Panc1 (cell line): ENCODE data around the gene CLSTN2. TPM values are rescaled to one million over a fixed set of nuclear protein-coding genes. Genes with fewer than 3 reads are reported as not detected.

Source experiments
- ATAC-seq: fragments of 200-7000 bp; cut with Tn5 transposase; 2 replicates; pipeline ENCODE4 v1.9.1; 2020; ENCODE audit warnings: mild to moderate bottlenecking, moderate library complexity
- BruUV-seq: library from RNA; stranded (reverse); fragments of 400-500 nt; replicated peaks from 2 replicates; lab custom pipeline; 2021; lab: Mats Ljungman, UMichigan
- CTCF ChIA-PET: fragments of 300-600 bp; sonication (Branson Sonifier 250); formaldehyde crosslinking; loops from one replicate; lab custom pipeline; 2022; ENCODE audit warnings: antibody characterized with exemption; lab: Charles Lee
- POLR2A ChIA-PET: fragments of 300-600 bp; sonication (Branson Sonifier 250); formaldehyde crosslinking; loops from one replicate; lab custom pipeline; 2022; ENCODE audit warnings: antibody characterized with exemption; lab: Charles Lee
- DNase-seq: peaks from one replicate; pipeline ENCODE4 v3.0.0-alpha.2; 2010; ENCODE audit warnings: low read depth, low spot score
- H3K27ac ChIP-seq: 2 replicates; pipeline ENCODE4 v1.5.1; 2011; ENCODE audit warnings: mild to moderate bottlenecking, low read length, inconsistent platforms
- H3K27me3 ChIP-seq: fragments of 200-500 bp; sonication (Bioruptor generic); 2 replicates; pipeline ENCODE4 v1.6.0; 2014; ENCODE audit warnings: low read length, inconsistent platforms; ENCODE audit not compliant: control insufficient read depth, insufficient read depth
- H3K36me3 ChIP-seq: fragments of 200-500 bp; sonication (Bioruptor generic); 2 replicates; pipeline ENCODE4 v1.5.1; 2014; ENCODE audit warnings: inconsistent platforms, mild to moderate bottlenecking, low read length, moderate library complexity; ENCODE audit not compliant: control insufficient read depth, insufficient read depth
- H3K4me1 ChIP-seq: 2 replicates; pipeline ENCODE4 v1.5.1; 2011; ENCODE audit warnings: inconsistent platforms, mild to moderate bottlenecking, low read length, moderate library complexity; ENCODE audit not compliant: control insufficient read depth, insufficient read depth
- H3K4me3 ChIP-seq, 2 experiments: 2 replicates each; pipeline ENCODE4 v1.5.1; 2011 to 2012; ENCODE audit warnings: low read depth in 2 of 2, low read length in 2 of 2, mild to moderate bottlenecking in 2 of 2, inconsistent platforms in 1 of 2, moderate library complexity in 1 of 2
- H3K9me3 ChIP-seq: fragments of 200-500 bp; sonication (Bioruptor generic); 2 replicates; pipeline ENCODE4 v1.5.1; 2014; ENCODE audit warnings: low read depth, mild to moderate bottlenecking, inconsistent platforms, low read length, moderate library complexity; ENCODE audit not compliant: control insufficient read depth, insufficient read depth
- POLR2AphosphoS5 ChIP-seq: IDR thresholded peaks from 2 replicates; pipeline ENCODE4 v1.6.1; 2012; ENCODE audit warnings: mild to moderate bottlenecking, low read depth, low read length, moderate library complexity
- SIN3A ChIP-seq: IDR thresholded peaks from 2 replicates; pipeline ENCODE4 v1.6.1; 2012; ENCODE audit warnings: low read depth, mild to moderate bottlenecking, low read length, moderate library complexity, borderline replicate concordance; ENCODE audit not compliant: insufficient read depth
- TCF7L2 ChIP-seq: IDR thresholded peaks from 2 replicates; pipeline ENCODE4 v1.6.1; 2011; ENCODE audit warnings: mild to moderate bottlenecking, low read depth, low read length, inconsistent platforms
- in situ Hi-C: cut with HindIII; loops from 2 replicates; pipeline ENCODE4 v1.10.0; 2016; ENCODE audit warnings: low sequenced_read_pairs, low pct_unique_long_range_greater_than_20kb
- intact Hi-C: fragments of 100-400 bp; cut with micrococcal nuclease; formaldehyde crosslinking; loops from one replicate; pipeline ENCODE4 v1.10.0; 2022; ENCODE audit not compliant: unreplicated experiment
- total RNA-seq: library from RNA; stranded (reverse); gene quantifications from one replicate; pipeline ENCODE4 v1.2.1, GENCODE V29; 2021; ENCODE audit not compliant: unreplicated experiment
- TF ChIP-seq, protein P1 (sequence below): fragments of 450-650 bp; IDR thresholded peaks from 2 replicates; pipeline ENCODE4 v1.5.1; 2017; ENCODE audit warnings: mild to moderate bottlenecking
- TF ChIP-seq, protein P2 (sequence below), 2 experiments: IDR thresholded peaks; 2 replicates each; pipeline ENCODE4 v1.6.1; 2011 to 2012; ENCODE audit warnings: low read depth in 2 of 2, control low read depth in 1 of 2, low read length in 1 of 2, mild to moderate bottlenecking in 1 of 2, moderate library complexity in 1 of 2; ENCODE audit not compliant: insufficient read depth in 1 of 2

CLSTN2 gene
- total RNA-seq, 1 experiment from 2014 or later, result 0.03 TPM

DNA sequence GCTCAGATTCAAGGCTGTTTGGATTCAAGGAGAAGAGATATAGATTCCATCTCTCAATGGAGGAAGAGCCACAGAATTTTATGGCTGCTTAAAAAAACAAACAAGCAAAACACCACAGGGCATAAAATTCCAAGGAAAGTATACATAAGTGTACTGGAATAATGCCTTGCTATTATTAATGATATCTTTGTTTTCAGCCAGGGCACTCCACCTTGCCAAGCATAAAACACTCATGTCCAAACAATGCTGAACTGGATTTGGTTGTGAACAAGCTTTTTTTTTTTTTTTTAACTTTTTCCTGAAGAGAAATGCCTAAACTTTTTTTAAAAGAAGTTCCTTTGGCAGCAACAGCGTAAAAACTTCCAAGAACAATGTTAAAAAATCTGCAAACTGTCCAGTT, 4.8 kb upstream of the CLSTN2 start:
- Histone ChIP-seq H3K27ac (no peak overlapping the region), H3K9me3 (no peaks in the 10 kb centered on the region), H3K36me3 (no peaks in the 10 kb centered on the region), H3K27me3 (peaks cover 15% of the 10 kb centered on the region), H3K4me3 (no peak overlapping the region), H3K4me1 (no peaks in the 10 kb centered on the region)
- POLR2A ChIA-PET, result no interaction called here
- CTCF ChIA-PET, result no interaction called here
- BruUV-seq, result no TSS peak
- intact Hi-C loops (loop anchor here (10.0 kb wide), 1 partner anchor 505 kb away; no protein-coding TSS in a partner anchor), in situ Hi-C loops (no loop called here)
- DNase-seq, result no peak
- TF ChIP-seq POLR2AphosphoS5, result no peak
- no peak for TF ChIP-seq TCF7L2
- TF ChIP-seq, protein P1, sequence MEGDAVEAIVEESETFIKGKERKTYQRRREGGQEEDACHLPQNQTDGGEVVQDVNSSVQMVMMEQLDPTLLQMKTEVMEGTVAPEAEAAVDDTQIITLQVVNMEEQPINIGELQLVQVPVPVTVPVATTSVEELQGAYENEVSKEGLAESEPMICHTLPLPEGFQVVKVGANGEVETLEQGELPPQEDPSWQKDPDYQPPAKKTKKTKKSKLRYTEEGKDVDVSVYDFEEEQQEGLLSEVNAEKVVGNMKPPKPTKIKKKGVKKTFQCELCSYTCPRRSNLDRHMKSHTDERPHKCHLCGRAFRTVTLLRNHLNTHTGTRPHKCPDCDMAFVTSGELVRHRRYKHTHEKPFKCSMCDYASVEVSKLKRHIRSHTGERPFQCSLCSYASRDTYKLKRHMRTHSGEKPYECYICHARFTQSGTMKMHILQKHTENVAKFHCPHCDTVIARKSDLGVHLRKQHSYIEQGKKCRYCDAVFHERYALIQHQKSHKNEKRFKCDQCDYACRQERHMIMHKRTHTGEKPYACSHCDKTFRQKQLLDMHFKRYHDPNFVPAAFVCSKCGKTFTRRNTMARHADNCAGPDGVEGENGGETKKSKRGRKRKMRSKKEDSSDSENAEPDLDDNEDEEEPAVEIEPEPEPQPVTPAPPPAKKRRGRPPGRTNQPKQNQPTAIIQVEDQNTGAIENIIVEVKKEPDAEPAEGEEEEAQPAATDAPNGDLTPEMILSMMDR, result no peak
- TF ChIP-seq SIN3A, result no peak
- TF ChIP-seq, protein P2, sequence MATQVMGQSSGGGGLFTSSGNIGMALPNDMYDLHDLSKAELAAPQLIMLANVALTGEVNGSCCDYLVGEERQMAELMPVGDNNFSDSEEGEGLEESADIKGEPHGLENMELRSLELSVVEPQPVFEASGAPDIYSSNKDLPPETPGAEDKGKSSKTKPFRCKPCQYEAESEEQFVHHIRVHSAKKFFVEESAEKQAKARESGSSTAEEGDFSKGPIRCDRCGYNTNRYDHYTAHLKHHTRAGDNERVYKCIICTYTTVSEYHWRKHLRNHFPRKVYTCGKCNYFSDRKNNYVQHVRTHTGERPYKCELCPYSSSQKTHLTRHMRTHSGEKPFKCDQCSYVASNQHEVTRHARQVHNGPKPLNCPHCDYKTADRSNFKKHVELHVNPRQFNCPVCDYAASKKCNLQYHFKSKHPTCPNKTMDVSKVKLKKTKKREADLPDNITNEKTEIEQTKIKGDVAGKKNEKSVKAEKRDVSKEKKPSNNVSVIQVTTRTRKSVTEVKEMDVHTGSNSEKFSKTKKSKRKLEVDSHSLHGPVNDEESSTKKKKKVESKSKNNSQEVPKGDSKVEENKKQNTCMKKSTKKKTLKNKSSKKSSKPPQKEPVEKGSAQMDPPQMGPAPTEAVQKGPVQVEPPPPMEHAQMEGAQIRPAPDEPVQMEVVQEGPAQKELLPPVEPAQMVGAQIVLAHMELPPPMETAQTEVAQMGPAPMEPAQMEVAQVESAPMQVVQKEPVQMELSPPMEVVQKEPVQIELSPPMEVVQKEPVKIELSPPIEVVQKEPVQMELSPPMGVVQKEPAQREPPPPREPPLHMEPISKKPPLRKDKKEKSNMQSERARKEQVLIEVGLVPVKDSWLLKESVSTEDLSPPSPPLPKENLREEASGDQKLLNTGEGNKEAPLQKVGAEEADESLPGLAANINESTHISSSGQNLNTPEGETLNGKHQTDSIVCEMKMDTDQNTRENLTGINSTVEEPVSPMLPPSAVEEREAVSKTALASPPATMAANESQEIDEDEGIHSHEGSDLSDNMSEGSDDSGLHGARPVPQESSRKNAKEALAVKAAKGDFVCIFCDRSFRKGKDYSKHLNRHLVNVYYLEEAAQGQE (IDR thresholded peaks at IDR 0.05; ENCODE audit: insufficient read depth in 1 of 2, low read depth in 2 of 2, low read length in 1 of 2), result no peak
- ATAC-seq, result no peak

DNA sequence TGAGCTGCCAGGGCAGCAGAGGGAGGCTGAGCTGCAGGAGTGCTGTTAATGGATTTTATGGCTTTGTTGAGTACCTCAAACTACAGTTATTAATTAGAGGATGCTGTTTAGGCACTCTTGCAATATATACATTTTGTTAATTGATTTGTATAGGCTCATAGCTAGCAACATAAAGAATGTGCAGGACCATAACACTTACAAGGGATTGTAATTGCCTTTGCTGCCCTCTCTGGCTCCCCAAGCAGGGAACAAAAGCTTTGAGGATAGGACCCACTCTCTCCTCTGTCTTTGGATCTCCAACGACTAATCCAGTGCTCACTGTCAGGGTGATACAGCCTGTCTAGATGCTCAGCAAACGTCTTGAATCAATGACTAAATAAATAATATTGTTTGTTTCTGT, 1.2 kb upstream of the CLSTN2 start:
- TF ChIP-seq, protein P1, result no peak
- TF ChIP-seq TCF7L2, result no peak
- TF ChIP-seq, protein P2 (IDR thresholded peaks at IDR 0.05; ENCODE audit: insufficient read depth in 1 of 2, low read depth in 2 of 2, low read length in 1 of 2), result no peak
- no peak for TF ChIP-seq POLR2AphosphoS5
- TF ChIP-seq SIN3A, result no peak
- Histone ChIP-seq H3K27me3 (peaks cover 26% of the 10 kb centered on the region), H3K4me3 (no peak overlapping the region), H3K4me1 (peaks cover 6% of the 10 kb centered on the region; the same call in 1 of the 2 replicates), H3K9me3 (no peaks in the 10 kb centered on the region), H3K27ac (no peak overlapping the region), H3K36me3 (no peaks in the 10 kb centered on the region)
- ChIA-PET CTCF (no interaction called here), POLR2A (no interaction called here)
- no TSS peak for BruUV-seq
- ATAC-seq (no peak), DNase-seq (no peak)
- intact Hi-C loops, result loop anchor here (10.0 kb wide), 1 partner anchor 509 kb away; no protein-coding TSS in a partner anchor
- in situ Hi-C loops, result no loop called here
